ENCODE measurements around the gene TMC1.

Gene TMC1

GRCh38 chr9:72574156-72574810 lies 52.9 kb downstream of the TMC1 start:
- no peaks in the 10 kb centered on the region for H3K36me3 Mint-ChIP-seq (ENCODE audit: low read depth)
- no peak for TF ChIP-seq CTCF (IDR thresholded peaks at IDR 0.05; ENCODE audit: unreplicated experiment in 3 of 3)
- no peak overlapping the region for H3K4me3 Mint-ChIP-seq
- peaks cover 4% of the 10 kb centered on the region for H3K27me3 Mint-ChIP-seq (ENCODE audit: low read depth)
- peaks cover 20% of the 10 kb centered on the region for H3K4me1 Mint-ChIP-seq
- no peaks in the 10 kb centered on the region for H3K9me3 Mint-ChIP-seq
- no peak overlapping the region for H3K27ac Mint-ChIP-seq

- Mint-ChIP-seq H3K4me1 (peaks cover 27% of the 10 kb centered on the region), H3K27me3 (ENCODE audit: low read depth) (no peaks in the 10 kb centered on the region), H3K27ac (no peak overlapping the region), H3K4me3 (no peak overlapping the region), H3K36me3 (ENCODE audit: low read depth) (no peaks in the 10 kb centered on the region), H3K9me3 (no peaks in the 10 kb centered on the region)
- no peak for TF ChIP-seq CTCF (IDR thresholded peaks at IDR 0.05; ENCODE audit: unreplicated experiment in 3 of 3)
These were observed 54.3 kb downstream of the TMC1 start for GRCh38 chr9:72575666-72576065.

- H3K4me1 Mint-ChIP-seq = peaks cover 28% of the 10 kb centered on the region
- no peaks in the 10 kb centered on the region for H3K36me3 Mint-ChIP-seq (ENCODE audit: low read depth)
- H3K4me3 Mint-ChIP-seq = no peak overlapping the region
- TF ChIP-seq CTCF (IDR thresholded peaks at IDR 0.05; ENCODE audit: unreplicated experiment in 3 of 3) = no peak
- H3K27me3 Mint-ChIP-seq (ENCODE audit: low read depth) = no peaks in the 10 kb centered on the region
- H3K9me3 Mint-ChIP-seq = no peaks in the 10 kb centered on the region
- H3K27ac Mint-ChIP-seq = no peak overlapping the region
These were observed 54.7 kb downstream of the TMC1 start for GRCh38 chr9:72576087-72576486.

GRCh38 chr9:72577212-72577753 lies 55.9 kb downstream of the TMC1 start:
- Mint-ChIP-seq H3K27ac (peak overlapping the region; percentile 85 to 94 (median 90)), H3K4me3 (peak overlapping the region in 1 of 3 experiments; percentile 4), H3K9me3 (no peaks in the 10 kb centered on the region), H3K27me3 (ENCODE audit: low read depth) (no peaks in the 10 kb centered on the region), H3K36me3 (ENCODE audit: low read depth) (no peaks in the 10 kb centered on the region), H3K4me1 (peaks cover 34% of the 10 kb centered on the region)
- no peak for TF ChIP-seq CTCF (IDR thresholded peaks at IDR 0.05; ENCODE audit: unreplicated experiment in 3 of 3)

- Mint-ChIP-seq H3K9me3 (no peaks in the 10 kb centered on the region), H3K36me3 (ENCODE audit: low read depth) (no peaks in the 10 kb centered on the region)
These were observed 57.8 kb downstream of the TMC1 start for GRCh38 chr9:72579190-72579589.

More at GRCh38 chr9:72579190-72579589, 57.8 kb downstream of the TMC1 start:
- TF ChIP-seq CTCF (IDR thresholded peaks at IDR 0.05; ENCODE audit: unreplicated experiment in 3 of 3) = no peak
- Mint-ChIP-seq H3K27me3 (ENCODE audit: low read depth) (no peaks in the 10 kb centered on the region), H3K27ac (peak overlapping the region; percentile 2 to 61 (median 57)), H3K4me1 (peaks cover 49% of the 10 kb centered on the region), H3K4me3 (no peak overlapping the region)

Measured in nephron (organoid).